ENCODE results near the gene TAF8. TPM values are rescaled to one million over a fixed set of nuclear protein-coding genes. Genes with fewer than 3 reads are reported as not detected.

Gene TAF8
- total and polyA plus RNA-seq, 11 donors, result 18.5 to 38.7 (median 27.9) TPM

- DNase-seq, result no peak
- H3K27ac ChIP-seq, result no peak overlapping the region
- no peak for ATAC-seq
- WGBS, 4 donors, result 72 to 79% (median 77%) methylated on average over 3 of the region's 3 CpGs
- no peak for TF ChIP-seq POLR2A (IDR thresholded peaks at IDR 0.05)
- TF ChIP-seq, protein P1, sequence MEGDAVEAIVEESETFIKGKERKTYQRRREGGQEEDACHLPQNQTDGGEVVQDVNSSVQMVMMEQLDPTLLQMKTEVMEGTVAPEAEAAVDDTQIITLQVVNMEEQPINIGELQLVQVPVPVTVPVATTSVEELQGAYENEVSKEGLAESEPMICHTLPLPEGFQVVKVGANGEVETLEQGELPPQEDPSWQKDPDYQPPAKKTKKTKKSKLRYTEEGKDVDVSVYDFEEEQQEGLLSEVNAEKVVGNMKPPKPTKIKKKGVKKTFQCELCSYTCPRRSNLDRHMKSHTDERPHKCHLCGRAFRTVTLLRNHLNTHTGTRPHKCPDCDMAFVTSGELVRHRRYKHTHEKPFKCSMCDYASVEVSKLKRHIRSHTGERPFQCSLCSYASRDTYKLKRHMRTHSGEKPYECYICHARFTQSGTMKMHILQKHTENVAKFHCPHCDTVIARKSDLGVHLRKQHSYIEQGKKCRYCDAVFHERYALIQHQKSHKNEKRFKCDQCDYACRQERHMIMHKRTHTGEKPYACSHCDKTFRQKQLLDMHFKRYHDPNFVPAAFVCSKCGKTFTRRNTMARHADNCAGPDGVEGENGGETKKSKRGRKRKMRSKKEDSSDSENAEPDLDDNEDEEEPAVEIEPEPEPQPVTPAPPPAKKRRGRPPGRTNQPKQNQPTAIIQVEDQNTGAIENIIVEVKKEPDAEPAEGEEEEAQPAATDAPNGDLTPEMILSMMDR (IDR thresholded peaks at IDR 0.05), result no peak
- no peaks in the 10 kb centered on the region for H3K9me3 ChIP-seq
- H3K36me3 ChIP-seq, result no peaks in the 10 kb centered on the region
- H3K4me1 ChIP-seq, result peaks cover 0 to 24% (median 5%) of the 10 kb centered on the region in 12 donors
- intact Hi-C loops (cut with DNase I), result no loop called here
- H3K27me3 ChIP-seq, result no peaks in the 10 kb centered on the region
- no peak overlapping the region for H3K4me3 ChIP-seq
Observed at GRCh38 chr6:42125663-42126062, 75.3 kb downstream of the TAF8 start.

DNA sequence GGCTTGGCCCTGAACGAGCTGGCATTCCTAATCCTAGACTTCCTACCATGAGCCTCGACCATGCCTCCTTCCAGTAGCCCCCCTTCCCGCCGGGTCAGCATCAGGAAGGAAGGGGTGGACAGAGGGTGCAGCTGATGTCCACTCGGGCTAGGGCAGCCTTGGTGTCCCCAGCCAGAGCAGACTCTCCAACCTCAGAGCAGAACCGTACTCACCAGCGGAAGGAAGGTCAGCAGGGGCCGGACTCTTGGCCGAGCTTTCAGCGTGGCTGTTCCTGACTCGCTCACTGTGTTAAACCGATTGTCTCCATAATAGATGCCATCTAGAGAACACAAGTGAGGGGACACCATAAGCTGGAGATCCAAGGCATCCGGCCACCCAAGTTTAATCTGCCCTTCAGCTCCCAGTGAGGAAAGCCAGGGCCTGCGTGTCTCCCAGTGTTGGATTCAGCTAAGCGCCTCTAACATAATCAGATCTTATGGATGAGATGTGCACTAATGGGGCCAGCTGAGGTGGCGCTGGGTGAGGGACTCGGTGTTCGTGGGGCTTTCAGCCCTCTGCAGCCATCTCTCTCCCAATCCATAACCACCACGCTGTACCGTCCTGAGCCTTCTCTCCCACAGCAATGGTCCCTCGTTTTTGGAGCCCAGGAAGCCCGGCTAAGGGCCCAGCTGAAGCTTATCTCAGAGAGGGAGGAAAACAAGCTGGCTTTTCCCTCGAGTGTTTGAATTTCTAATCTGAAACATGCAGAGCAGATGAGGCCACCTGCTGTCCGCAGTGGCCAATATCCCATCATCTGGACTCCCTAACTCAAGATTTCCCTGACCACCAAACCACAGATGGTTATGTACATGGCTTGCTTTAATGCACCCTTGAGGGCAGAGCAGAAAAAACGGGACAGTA lies 78.4 kb downstream of the TAF8 start:
- Histone ChIP-seq H3K4me1 (peaks cover 0 to 22% (median 5%) of the 10 kb centered on the region in 12 donors), H3K9me3 (no peaks in the 10 kb centered on the region), H3K4me3 (no peak overlapping the region), H3K27ac (peak overlapping the region in 4 of 12 donors; percentile 22 to 46 (median 42)), H3K27me3 (no peaks in the 10 kb centered on the region), H3K36me3 (no peaks in the 10 kb centered on the region)
- WGBS, 4 donors, result 51 to 68% (median 59%) methylated on average over 18 to 25 of the region's 25 CpGs
- intact Hi-C loops (cut with DNase I), result no loop called here
- DNase-seq, result peak in 1 of 5 donors; percentile 62
- ATAC-seq, result peak; percentile 34 to 66 (median 51)
- no peak for TF ChIP-seq POLR2A (IDR thresholded peaks at IDR 0.05)
- TF ChIP-seq, protein P1 (IDR thresholded peaks at IDR 0.05), result peak in 1 of 12 donors; percentile 18

- WGBS, 4 donors, result 66 to 91% (median 84%) methylated on average over 2 of the region's 2 CpGs
- Histone ChIP-seq H3K27me3 (no peaks in the 10 kb centered on the region), H3K4me3 (no peak overlapping the region), H3K27ac (peak overlapping the region in 3 of 12 donors; percentile 41 to 46 (median 42)), H3K4me1 (peaks cover 0 to 17% (median 5%) of the 10 kb centered on the region in 12 donors), H3K36me3 (no peaks in the 10 kb centered on the region), H3K9me3 (no peaks in the 10 kb centered on the region)
- DNase-seq (no peak), ATAC-seq (peak in 3 of 4 donors; percentile 6 to 22 (median 7))
- TF ChIP-seq, protein P1 (IDR thresholded peaks at IDR 0.05), result no peak
- no peak for TF ChIP-seq POLR2A (IDR thresholded peaks at IDR 0.05)
- intact Hi-C loops (cut with DNase I), result no loop called here
Observed at GRCh38 chr6:42129360-42129676, 79.0 kb downstream of the TAF8 start.

GRCh38 chr6:42131531-42131930 lies 81.2 kb downstream of the TAF8 start:
- Histone ChIP-seq H3K27ac (no peak overlapping the region), H3K27me3 (no peaks in the 10 kb centered on the region), H3K4me3 (no peak overlapping the region), H3K36me3 (no peaks in the 10 kb centered on the region), H3K4me1 (peaks cover 0 to 15% (median 5%) of the 10 kb centered on the region in 12 donors), H3K9me3 (no peaks in the 10 kb centered on the region)
- 84 to 94% (median 91%) methylated on average over 11 of the region's 11 CpGs for WGBS, 4 donors
- ATAC-seq (no peak), DNase-seq (no peak)
- TF ChIP-seq POLR2A (IDR thresholded peaks at IDR 0.05), result no peak
- TF ChIP-seq, protein P1 (IDR thresholded peaks at IDR 0.05), result no peak
- intact Hi-C loops (cut with DNase I), result no loop called here
